Activated naive CD4-positive, alpha-beta T cell treated with anti-CD3 and anti-CD28 coated beads for 36 hours (primary cell): ENCODE measurements around the gene DDX31. TPM values are rescaled to one million over a fixed set of nuclear protein-coding genes. Genes with fewer than 3 reads are reported as not detected.

Experiments
- CTCF ChIA-PET: fragments of 350-600 bp; sonication (Branson Sonifier 250); formaldehyde crosslinking; loops from one replicate; lab custom pipeline; 2021; ENCODE audit warnings: antibody characterized with exemption; lab: Charles Lee
- DNase-seq: peaks from one replicate; pipeline ENCODE4 v3.0.0-alpha.2; 2020
- H3K27ac Mint-ChIP-seq: one replicate; pipeline ENCODE4 v1.8.0; 2021; ENCODE audit warnings: mild to moderate bottlenecking, mixed read lengths
- H3K27me3 Mint-ChIP-seq: one replicate; pipeline ENCODE4 v1.8.0; 2021; ENCODE audit warnings: low read depth, mixed read lengths
- H3K36me3 Mint-ChIP-seq: one replicate; pipeline ENCODE4 v1.8.0; 2021; ENCODE audit warnings: low read depth, mixed read lengths
- H3K4me1 Mint-ChIP-seq: one replicate; pipeline ENCODE4 v1.8.0; 2021; ENCODE audit warnings: low read depth, mixed read lengths
- H3K4me3 Mint-ChIP-seq: one replicate; pipeline ENCODE4 v1.8.0; 2021; ENCODE audit warnings: mild to moderate bottlenecking, moderate library complexity, mixed read lengths
- H3K9me3 Mint-ChIP-seq: one replicate; pipeline ENCODE4 v1.8.0; 2021; ENCODE audit warnings: mixed read lengths
- intact Hi-C: fragments of 100-400 bp; cut with micrococcal nuclease; formaldehyde crosslinking; loops from one replicate; pipeline ENCODE4 v1.15.1; 2023
- total RNA-seq, 2 experiments: library from RNA; stranded (reverse); gene quantifications; one replicate each; pipeline ENCODE4 v1.2.3, GENCODE V29; 2021

Gene DDX31
- total RNA-seq, 2 experiments from 2014 or later: 13.7 to 15.0 TPM

DNA sequence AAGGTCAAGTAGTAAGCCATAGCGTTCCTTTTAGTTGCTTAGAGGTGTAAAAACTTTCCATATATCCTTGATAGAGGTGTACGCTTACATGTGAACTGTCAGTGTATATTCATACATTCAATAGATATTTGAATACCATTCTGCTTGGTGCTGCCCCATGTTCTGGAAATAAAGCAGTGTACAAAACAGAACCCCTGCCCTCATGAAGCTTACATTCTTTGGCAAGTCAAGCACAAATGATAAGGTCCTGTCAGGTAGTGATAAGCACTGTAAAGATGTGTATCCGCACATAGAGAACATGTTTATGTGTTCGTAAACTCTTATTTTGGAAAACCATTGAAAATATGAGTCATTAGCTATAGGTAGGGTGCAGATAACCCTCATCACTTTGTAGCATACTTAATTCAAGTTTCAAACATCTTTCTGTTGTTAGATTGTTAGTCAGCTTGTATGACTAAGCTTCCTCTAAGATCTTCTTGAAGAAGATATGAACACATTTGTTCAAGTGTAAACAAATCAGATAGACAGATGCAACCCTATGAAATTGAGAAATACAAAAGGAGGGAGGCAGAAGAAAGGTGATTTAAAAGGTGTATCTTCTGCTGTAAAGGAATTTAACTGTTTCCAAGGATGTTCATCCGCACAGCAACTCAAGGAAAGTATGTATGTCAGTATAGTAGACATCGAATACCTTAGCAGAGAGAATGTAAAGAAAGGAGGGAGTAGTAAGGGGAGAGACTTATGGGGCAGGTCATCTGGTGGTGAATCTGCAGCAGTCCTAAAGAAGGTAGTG is 2.0 kb upstream of the DDX31 start:
- H3K36me3 Mint-ChIP-seq: peaks cover 8% of the 10 kb centered on the region
- H3K4me1 Mint-ChIP-seq: peaks cover 51% of the 10 kb centered on the region
- H3K27ac Mint-ChIP-seq: peak overlapping the region; percentile 88
- CTCF ChIA-PET: no interaction called here
- peak overlapping the region; percentile 89 for H3K4me3 Mint-ChIP-seq
- intact Hi-C loops: loop anchor here (2.0 to 5.0 kb wide), 4 partner anchors 97 to 595 kb away; partner anchors contain the start of genes MED27, SETX and TTF1
- no peaks in the 10 kb centered on the region for H3K27me3 Mint-ChIP-seq
- no peak for DNase-seq
- no peaks in the 10 kb centered on the region for H3K9me3 Mint-ChIP-seq

DNA sequence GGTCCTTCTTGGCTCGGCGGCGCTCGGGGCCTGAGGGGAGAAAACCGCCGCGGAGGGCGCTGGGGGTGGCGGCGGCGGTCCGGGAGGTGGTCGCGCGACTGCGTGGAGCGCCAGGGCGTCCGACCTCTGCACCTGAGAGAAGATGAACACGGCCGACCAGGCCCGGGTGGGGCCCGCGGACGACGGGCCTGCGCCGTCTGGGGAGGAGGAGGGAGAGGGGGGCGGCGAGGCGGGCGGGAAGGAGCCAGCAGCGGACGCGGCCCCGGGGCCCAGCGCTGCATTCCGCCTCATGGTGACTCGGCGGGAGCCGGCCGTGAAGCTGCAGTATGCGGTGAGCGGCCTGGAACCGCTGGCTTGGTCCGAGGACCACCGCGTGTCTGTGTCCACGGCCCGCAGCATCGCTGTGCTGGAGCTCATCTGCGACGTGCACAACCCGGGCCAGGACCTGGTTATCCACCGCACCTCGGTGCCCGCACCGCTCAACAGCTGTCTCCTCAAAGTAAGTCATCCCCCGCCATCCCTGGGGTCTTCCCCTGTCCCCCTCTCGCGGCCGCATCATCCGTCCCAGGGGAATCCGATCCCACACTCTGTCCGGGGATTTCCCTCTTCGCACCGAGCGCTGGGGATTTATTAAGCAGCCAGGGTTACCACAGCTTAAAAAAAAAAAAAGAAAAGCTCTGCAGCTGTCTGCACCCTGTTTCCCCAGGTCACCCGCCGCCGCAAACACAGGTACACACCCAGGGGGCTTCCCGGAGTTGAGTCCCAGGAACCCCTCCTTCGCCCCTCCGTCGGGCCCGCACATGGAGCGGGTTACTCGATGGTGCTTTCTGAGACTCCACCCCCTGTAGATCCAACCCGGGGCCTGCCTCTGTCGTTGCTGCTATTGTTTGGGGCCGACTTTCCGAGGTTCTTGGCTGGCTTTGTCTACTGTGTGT is 941 bp upstream of the DDX31 start, which contains the start of gene GTF3C4:
GTF3C4 (plus strand) TSS at position 8 of the 935 bp plus-strand sequence; CDS start at position 143, 135 bp downstream.
- Mint-ChIP-seq H3K36me3 (peaks cover 8% of the 10 kb centered on the region), H3K4me1 (peaks cover 51% of the 10 kb centered on the region), H3K27me3 (no peaks in the 10 kb centered on the region), H3K4me3 (peak within 1 kb of the TSS; percentile 89), H3K27ac (peak within 1 kb of the TSS; percentile 88), H3K9me3 (no peaks in the 10 kb centered on the region)
- CTCF ChIA-PET: interaction anchor here (0.6 kb wide), 1 partner anchor 255 kb away, joined by 4 read pairs; no protein-coding TSS in a partner anchor
- intact Hi-C loops: loop anchor here (1.0 to 5.0 kb wide), 5 partner anchors 98 to 593 kb away; partner anchors contain the start of genes AK8, MED27, SETX and SPACA9
- peak; percentile 62 for DNase-seq

DNA sequence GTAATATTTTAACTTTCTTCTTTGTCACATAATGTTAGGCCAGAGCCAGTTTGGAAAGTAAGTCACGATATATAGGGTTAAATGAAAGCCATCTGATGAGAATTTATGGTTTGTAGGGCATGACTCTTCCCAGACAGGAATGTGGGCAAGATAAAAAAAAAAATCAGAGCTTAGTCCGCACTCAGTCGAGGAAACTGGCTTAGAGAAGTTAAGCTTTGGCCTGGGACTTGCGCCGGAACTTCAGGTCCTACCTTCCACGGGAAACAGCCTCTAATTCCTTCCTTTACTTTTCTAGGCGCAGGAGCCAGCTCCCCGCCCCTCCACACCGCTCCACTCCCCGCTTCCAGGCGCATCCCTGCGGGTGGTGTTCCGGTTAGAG is 475 bp downstream of the DDX31 start:
- H3K36me3 Mint-ChIP-seq: peaks cover 8% of the 10 kb centered on the region
- intact Hi-C loops: no loop called here
- H3K27ac Mint-ChIP-seq: peak overlapping the region; percentile 88
- H3K4me1 Mint-ChIP-seq: peaks cover 46% of the 10 kb centered on the region
- H3K4me3 Mint-ChIP-seq: peak overlapping the region; percentile 89
- CTCF ChIA-PET: interaction anchor here (0.6 kb wide), 3 partner anchors 10 to 265 kb away, joined by 3 to 4 read pairs (median 3); no protein-coding TSS in a partner anchor
- DNase-seq: peak; percentile 37
- H3K27me3 Mint-ChIP-seq: no peaks in the 10 kb centered on the region
- H3K9me3 Mint-ChIP-seq: no peaks in the 10 kb centered on the region

DNA sequence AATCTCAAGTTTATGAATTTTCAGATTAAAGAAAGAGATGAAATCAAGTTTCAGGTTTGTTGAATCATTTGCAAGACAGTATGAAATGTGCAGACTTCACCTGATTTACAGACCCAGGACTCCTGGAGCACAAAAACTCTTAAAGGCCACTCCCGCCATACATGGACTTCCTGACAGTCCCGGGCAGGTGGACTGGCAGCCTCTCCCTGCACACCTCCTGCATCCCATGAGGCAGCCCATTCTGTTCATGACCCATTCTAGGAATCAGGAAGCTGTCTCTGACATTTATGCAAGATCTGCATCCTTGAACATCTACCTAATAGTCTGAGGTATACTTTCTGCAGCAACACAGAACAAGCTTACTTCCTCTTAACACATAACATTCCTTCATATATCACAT is 5.9 kb downstream of the DDX31 start:
- Mint-ChIP-seq H3K9me3 (no peaks in the 10 kb centered on the region), H3K4me3 (no peak overlapping the region), H3K4me1 (peaks cover 17% of the 10 kb centered on the region), H3K36me3 (peaks cover 9% of the 10 kb centered on the region), H3K27ac (no peak overlapping the region), H3K27me3 (no peaks in the 10 kb centered on the region)
- intact Hi-C loops: no loop called here
- CTCF ChIA-PET: no interaction called here
- DNase-seq: no peak

DNA sequence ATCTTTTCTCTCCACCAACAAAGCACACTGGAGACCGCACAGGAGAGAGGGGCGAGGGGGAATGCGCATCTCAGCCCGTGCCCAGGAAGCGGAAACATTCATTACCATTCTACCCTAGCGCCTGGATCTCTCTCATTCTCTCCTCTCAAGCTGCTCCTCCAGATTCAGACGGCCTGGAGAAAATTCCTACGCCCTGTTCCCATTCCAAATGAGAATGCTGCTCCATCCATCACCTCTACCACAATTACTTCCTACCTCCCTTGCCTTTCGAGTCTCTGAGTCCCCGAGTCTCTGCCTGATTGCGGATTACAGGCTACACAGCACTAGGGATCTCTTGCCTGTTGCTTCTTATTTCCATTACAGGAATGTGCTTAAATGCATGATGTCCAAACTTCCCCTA is 6.7 kb downstream of the DDX31 start:
- peaks cover 10% of the 10 kb centered on the region for H3K36me3 Mint-ChIP-seq
- no peaks in the 10 kb centered on the region for H3K27me3 Mint-ChIP-seq
- CTCF ChIA-PET: no interaction called here
- peaks cover 12% of the 10 kb centered on the region for H3K4me1 Mint-ChIP-seq
- DNase-seq: no peak
- no peak overlapping the region for H3K4me3 Mint-ChIP-seq
- intact Hi-C loops: no loop called here
- H3K9me3 Mint-ChIP-seq: no peaks in the 10 kb centered on the region
- no peak overlapping the region for H3K27ac Mint-ChIP-seq

DNA sequence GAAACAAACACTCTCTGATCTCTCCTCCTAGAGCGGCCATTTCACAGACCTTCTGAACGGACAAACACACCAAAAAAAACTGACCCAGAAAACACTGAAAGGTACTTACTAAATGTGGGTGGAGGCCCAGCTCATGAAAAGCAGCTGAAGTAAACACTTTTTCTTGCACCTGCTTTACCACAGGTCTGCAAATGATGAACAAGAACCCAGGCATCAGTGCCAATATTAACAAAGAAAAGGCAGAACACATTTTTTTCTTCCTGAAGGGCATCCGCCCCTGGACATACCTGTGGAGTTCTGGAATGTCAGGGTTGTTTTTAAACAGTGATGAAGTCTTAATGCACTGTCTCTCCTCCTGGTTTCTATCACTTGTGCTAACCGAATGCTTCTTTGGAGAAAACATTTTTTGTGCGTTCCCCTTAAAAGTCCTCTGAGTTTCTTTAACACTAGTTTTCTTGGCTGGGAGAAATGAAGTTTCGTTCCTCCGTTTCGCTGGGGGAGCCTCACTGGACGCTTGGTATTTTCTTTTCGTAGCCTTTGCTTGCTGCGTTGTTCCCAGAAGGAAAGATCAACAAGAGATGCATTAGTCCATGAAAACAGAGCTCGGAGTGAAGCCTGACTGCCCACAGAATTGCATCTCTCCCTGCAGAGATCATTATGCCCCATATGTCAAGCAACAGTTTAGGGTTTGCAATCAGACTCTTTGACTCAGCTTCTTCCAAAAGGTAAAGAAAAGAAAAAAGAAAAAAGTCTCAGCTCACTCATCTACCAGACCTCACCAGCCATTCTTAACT is 7.4 kb downstream of the DDX31 start:
- CTCF ChIA-PET: no interaction called here
- intact Hi-C loops: no loop called here
- H3K4me1 Mint-ChIP-seq: peaks cover 4% of the 10 kb centered on the region
- no peak for DNase-seq
- peaks cover 10% of the 10 kb centered on the region for H3K36me3 Mint-ChIP-seq
- no peaks in the 10 kb centered on the region for H3K9me3 Mint-ChIP-seq
- no peaks in the 10 kb centered on the region for H3K27me3 Mint-ChIP-seq
- no peak overlapping the region for H3K4me3 Mint-ChIP-seq
- no peak overlapping the region for H3K27ac Mint-ChIP-seq

DNA sequence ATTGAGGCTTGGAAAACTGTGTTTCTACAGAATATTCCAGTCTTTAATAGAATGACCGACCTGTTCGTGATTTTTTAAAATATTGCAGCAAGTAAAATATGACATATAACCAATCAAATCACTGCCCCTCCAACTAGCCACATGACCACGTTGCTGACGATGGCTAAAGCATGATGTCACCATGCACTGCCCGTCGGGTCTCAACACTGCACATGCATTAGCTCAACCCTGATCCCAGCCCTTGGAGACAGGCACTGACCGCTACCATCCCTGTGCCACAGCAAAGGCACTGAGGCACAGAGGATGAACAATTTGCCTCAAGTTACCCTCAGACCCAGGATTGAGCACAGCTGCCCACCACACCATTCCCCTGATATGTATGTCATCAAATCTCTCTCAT is 13.5 kb downstream of the DDX31 start:
- Mint-ChIP-seq H3K27ac (no peak overlapping the region), H3K4me1 (no peaks in the 10 kb centered on the region), H3K9me3 (no peaks in the 10 kb centered on the region), H3K36me3 (peaks cover 28% of the 10 kb centered on the region), H3K4me3 (no peak overlapping the region), H3K27me3 (no peaks in the 10 kb centered on the region)
- CTCF ChIA-PET: interaction anchor here (0.6 kb wide), 1 partner anchor 106 kb away, joined by 4 read pairs; no protein-coding TSS in a partner anchor
- intact Hi-C loops: no loop called here
- no peak for DNase-seq

DNA sequence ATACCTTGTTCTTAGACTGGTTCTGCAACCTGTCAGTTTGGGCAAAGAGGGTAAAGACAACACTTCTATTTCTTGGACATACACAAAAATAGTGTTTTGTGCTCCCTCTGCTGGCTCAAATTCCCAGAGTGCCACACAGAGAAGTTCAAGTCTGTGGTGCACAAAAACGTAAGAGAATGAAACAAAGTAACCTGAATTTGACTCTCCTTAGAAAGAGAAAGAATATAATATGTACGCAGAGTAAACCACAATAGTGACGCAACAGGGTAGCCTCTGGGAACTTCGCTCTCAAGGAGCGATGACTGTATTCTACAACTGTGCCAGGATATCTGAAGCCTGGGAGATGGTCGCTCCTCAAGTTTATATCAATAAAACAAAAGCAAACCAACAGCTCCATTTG is 18.5 kb downstream of the DDX31 start:
- no peaks in the 10 kb centered on the region for H3K9me3 Mint-ChIP-seq
- intact Hi-C loops: no loop called here
- H3K27ac Mint-ChIP-seq: no peak overlapping the region
- H3K36me3 Mint-ChIP-seq: peaks cover 37% of the 10 kb centered on the region
- peaks cover 7% of the 10 kb centered on the region for H3K4me1 Mint-ChIP-seq
- peak; percentile 10 for DNase-seq
- H3K27me3 Mint-ChIP-seq: no peaks in the 10 kb centered on the region
- no peak overlapping the region for H3K4me3 Mint-ChIP-seq
- CTCF ChIA-PET: interaction anchor here (0.6 to 0.7 kb wide), 2 partner anchors 63 to 177 kb away, joined by 3 to 4 read pairs; no protein-coding TSS in a partner anchor

DNA sequence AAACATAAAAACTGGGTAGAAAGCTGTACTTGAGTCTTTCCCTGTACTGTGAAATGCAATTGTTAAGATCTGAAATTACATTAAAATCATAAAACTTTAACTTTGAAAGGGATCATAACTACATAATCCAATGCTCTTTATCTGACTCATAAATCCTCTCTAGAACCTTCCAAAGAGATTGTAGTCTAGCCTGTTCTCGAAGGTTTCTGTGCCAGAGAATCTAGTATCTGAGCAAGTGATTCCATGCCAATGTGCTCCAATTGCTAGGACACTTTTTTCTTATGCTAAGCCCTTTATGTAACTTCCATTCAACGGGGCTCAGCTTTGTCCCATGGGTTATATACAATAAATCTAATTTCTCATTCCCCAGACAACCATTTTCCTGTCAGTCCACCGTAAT is 21.1 kb downstream of the DDX31 start:
- CTCF ChIA-PET: no interaction called here
- H3K4me3 Mint-ChIP-seq: no peak overlapping the region
- H3K27ac Mint-ChIP-seq: no peak overlapping the region
- intact Hi-C loops: no loop called here
- no peaks in the 10 kb centered on the region for H3K27me3 Mint-ChIP-seq
- peaks cover 46% of the 10 kb centered on the region for H3K36me3 Mint-ChIP-seq
- DNase-seq: no peak
- peaks cover 7% of the 10 kb centered on the region for H3K4me1 Mint-ChIP-seq
- no peaks in the 10 kb centered on the region for H3K9me3 Mint-ChIP-seq

DNA sequence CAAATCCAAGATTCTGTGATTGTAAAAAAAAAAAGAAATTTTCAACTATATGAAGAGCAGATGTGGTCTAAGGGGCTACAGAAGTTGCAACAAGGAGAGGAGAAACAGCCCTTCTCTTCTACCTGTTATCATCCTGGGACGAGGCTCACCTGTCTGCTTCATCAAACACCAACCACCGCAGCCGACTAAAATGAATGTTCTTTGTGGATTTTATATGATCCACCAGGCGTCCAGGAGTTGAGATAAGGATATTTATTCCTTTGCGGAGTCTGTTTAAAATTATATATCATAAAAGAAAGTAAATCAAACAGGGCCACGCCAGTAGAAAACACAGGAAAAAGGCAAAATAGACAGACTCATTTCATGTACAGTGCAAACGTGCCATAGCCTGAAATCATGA is 21.5 kb downstream of the DDX31 start:
- Mint-ChIP-seq H3K4me1 (peaks cover 7% of the 10 kb centered on the region), H3K27ac (no peak overlapping the region), H3K4me3 (no peak overlapping the region), H3K9me3 (no peaks in the 10 kb centered on the region), H3K36me3 (peaks cover 50% of the 10 kb centered on the region), H3K27me3 (no peaks in the 10 kb centered on the region)
- no peak for DNase-seq
- intact Hi-C loops: no loop called here
- CTCF ChIA-PET: no interaction called here

DNA sequence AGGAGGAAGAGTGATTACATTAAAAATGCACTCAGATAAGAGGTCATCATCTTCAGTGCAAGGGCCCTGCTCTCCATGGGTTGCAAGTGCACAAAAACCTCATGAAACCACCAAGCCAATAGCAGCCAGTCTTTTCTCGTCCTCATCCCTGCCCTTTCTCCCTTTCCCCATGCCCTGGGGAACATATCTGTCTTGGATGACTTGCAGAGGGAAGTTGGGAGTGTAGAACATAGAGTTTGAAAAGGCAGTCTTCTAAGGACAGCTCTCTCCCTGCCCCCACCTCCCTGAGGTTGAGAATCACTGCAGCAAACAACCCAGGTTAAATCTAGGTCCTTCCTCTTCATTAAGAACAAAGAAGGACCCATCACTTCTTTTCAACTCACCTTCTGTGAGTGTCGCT is 22.0 kb downstream of the DDX31 start:
- CTCF ChIA-PET: interaction anchor here (0.6 kb wide), 1 partner anchor 121 kb away, joined by 3 read pairs; no protein-coding TSS in a partner anchor
- intact Hi-C loops: no loop called here
- H3K27ac Mint-ChIP-seq: no peak overlapping the region
- no peaks in the 10 kb centered on the region for H3K9me3 Mint-ChIP-seq
- H3K4me3 Mint-ChIP-seq: no peak overlapping the region
- no peaks in the 10 kb centered on the region for H3K27me3 Mint-ChIP-seq
- H3K36me3 Mint-ChIP-seq: peaks cover 54% of the 10 kb centered on the region
- no peak for DNase-seq
- peaks cover 7% of the 10 kb centered on the region for H3K4me1 Mint-ChIP-seq
